Right cardiac atrium (tissue), 5 donors: ENCODE measurements around the gene HNRNPA1. TPM values are rescaled to one million over a fixed set of nuclear protein-coding genes. Genes with fewer than 3 reads are reported as not detected.

ENCODE experiments used
- ATAC-seq, 2 donors: fragments of 200-7000 bp; cut with Tn5 transposase; one replicate each; pipeline versions ENCODE4 v1.8.0 to v1.9.1; 2020; ENCODE audit warnings: moderate library complexity in 2 of 2, mild to moderate bottlenecking in 1 of 2
- DNase-seq, 3 donors: peaks; one replicate each; pipeline ENCODE4 v3.0.0-alpha.2; 2020
- H3K27ac ChIP-seq: one replicate; pipeline ENCODE4 v1.5.1; 2013; ENCODE audit warnings: mild to moderate bottlenecking, low read length, control low read depth, moderate library complexity
- H3K27me3 ChIP-seq: one replicate; pipeline ENCODE4 v1.6.1; 2013; ENCODE audit not compliant: control insufficient read depth, insufficient read depth
- H3K4me1 ChIP-seq: one replicate; pipeline ENCODE4 v1.6.1; 2013; ENCODE audit warnings: low read length; ENCODE audit not compliant: control insufficient read depth, insufficient read depth
- H3K4me3 ChIP-seq: one replicate; pipeline ENCODE4 v1.5.1; 2013; ENCODE audit warnings: low read length, control low read depth
- H3K9me3 ChIP-seq: one replicate; pipeline ENCODE4 v1.6.1; 2013; ENCODE audit warnings: low read length; ENCODE audit not compliant: control insufficient read depth
- WGBS: extraction: QIAGEN DNeasy Blood & Tissue Kit; methylation state at CpG from one replicate; pipeline ENCODE4 v1.1.7; 2013; 5-methylcytosine and 5-hydroxymethylcytosine counted together
- intact Hi-C, 4 donors: fragments of 100-400 bp; cut with DNase I; formaldehyde crosslinking; loops; one replicate each; pipeline versions ENCODE4 v1.11.0 to v1.14.0; 2022 to 2023
- polyA plus RNA-seq: library from polyadenylated mRNA; stranded (reverse); fragments of 200-250 nt; gene quantifications from one replicate; pipeline ENCODE4 v1.2.3, GENCODE V29; 2013
- total RNA-seq, 4 donors: library from RNA; stranded (reverse); fragmentation: NEBNext Ultra II Directional; extraction: Animal tissue kit (Norgen Biotek cat#: 25700); gene quantifications; one replicate each; pipeline ENCODE4 v1.2.1, GENCODE V29; 2021
- donor health status: healthy with polysubstance abuse.
- donor health status: DM: no; HTN: yes; CAD: no.
- donor health status: DM: no; HTN: no; CAD: no.
- donor health status: DM: no; HTN: yes; CAD: no; lungs with severe emphysema.
- donor health status: DM: yes; HTN: yes; CAD: no.

HNRNPA1 gene
- total and polyA plus RNA-seq, 5 donors: 405 to 572 (median 512) TPM

DNA sequence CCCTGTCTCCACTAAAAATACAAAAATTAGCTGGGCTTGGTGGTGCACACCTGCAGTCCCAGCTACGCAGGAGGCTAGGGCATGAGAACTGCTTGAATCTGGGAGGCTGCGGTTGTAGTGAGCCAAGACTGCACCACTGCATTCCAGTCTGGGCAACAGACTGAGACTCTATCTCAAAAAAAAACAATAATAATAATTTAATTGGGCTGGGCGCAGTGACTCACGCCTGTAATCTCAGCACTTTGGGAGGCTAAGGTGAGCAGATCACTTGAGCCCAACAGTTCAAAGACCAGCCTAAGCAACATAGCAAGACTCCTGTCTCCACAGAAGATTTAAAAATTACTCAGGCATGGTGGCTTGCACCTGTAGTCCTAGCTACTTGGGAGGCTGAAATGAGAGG lies 27.3 kb upstream of the HNRNPA1 start:
- Histone ChIP-seq H3K27ac (no peak overlapping the region), H3K9me3 (no peaks in the 10 kb centered on the region), H3K4me1 (no peaks in the 10 kb centered on the region), H3K27me3 (no peaks in the 10 kb centered on the region), H3K4me3 (no peak overlapping the region)
- ATAC-seq (no peak), DNase-seq (no peak)
- intact Hi-C loops: no loop called here
- 94% methylated on average over 4 of the region's 4 CpGs for WGBS

DNA sequence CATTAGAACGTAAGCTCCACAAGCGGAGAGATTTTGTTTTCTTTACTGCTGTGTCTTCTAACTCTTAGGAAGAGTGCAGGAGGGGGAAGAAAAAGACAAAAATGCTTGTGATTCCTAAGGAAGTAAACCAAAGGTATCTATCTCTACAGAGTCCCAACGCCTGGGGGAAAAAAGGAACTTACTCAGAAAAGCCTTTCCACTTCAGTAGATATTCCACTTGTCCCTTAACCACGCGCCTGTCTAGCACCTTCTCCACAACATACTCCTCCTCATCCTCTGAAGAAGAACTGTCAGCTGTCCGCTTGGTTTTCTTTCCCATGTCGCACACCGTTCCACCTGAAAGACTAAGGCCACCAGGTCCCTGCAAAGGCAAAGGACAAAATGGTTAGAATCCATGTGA lies 23.2 kb upstream of the HNRNPA1 start:
- intact Hi-C loops: no loop called here
- 89% methylated on average over 8 of the region's 8 CpGs for WGBS

DNA sequence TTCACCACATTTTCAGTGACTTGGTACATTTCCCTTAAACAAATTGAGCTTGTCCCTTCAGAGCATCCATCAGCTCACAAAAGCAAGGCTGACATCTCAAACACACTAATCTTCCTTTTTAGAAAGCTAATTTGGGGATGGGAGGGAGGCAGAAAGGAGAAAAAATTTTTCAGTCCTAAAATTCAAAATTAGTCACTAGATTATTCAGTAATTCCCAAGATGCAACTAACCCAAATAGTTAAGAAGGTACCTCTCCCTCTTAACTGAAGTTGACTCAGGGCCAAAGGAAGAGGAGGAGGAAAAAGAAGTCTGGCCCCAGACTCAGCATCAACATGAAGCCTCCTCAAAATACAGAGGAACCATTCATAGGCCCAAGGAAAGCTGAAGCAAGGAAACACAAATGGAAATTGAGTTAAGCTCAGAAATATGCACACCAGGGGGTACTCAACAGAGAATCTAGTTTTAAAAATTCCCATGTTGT lies 22.3 kb upstream of the HNRNPA1 start:
- intact Hi-C loops: no loop called here
- H3K4me1 ChIP-seq: no peaks in the 10 kb centered on the region
- H3K27me3 ChIP-seq: no peaks in the 10 kb centered on the region
- ATAC-seq (no peak), DNase-seq (no peak)
- H3K4me3 ChIP-seq: peak overlapping the region; percentile 33
- H3K9me3 ChIP-seq: no peaks in the 10 kb centered on the region
- H3K27ac ChIP-seq: no peak overlapping the region

More for the DNA sequence above, 23.2 kb upstream of the HNRNPA1 start:
- no peaks in the 10 kb centered on the region for H3K9me3 ChIP-seq
- ATAC-seq: no peak
- H3K4me1 ChIP-seq: no peaks in the 10 kb centered on the region
- H3K4me3 ChIP-seq: no peak overlapping the region
- no peak overlapping the region for H3K27ac ChIP-seq
- no peaks in the 10 kb centered on the region for H3K27me3 ChIP-seq
- DNase-seq: no peak

DNA sequence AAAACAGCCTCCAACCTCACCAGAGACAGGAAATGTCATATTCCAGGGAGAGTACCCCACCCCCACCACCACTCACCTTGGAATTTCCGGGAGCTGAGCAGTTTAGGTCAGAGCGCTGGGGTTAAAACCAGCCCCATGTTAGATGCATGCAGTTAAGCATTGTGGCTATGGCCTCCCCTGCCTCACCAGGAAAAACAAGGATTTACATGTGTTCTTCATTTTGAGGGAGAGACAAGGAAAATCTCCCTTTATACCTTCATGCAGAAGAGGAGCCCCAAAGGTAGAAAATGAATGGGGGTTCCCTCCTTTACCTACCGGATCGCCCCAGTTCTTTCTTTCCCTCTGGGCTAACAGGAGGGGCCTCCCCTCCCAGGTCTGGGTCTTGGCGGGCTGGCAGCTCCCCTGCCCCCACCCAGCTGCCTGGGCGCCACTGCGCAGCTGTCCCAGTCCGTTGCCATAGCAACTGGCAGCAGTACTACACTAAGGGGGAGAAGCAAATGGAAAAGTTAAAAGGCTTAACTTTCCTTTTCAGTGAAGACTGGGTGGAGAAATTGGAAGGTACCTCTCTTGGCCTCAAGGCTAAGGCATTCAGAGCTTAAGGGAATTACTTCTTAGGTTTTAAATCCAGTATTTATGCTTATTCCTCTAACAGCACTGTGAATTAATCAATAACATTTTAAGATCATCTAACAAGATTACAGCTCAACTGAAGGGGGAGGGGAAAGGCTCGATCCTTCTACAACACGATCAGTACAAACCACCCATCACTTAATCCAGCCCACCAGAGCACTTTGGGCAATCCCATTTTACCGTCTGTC lies 21.1 kb upstream of the HNRNPA1 start:
- peak; percentile 93 to 97 for ATAC-seq
- peak; percentile 84 to 88 (median 86) for DNase-seq
- 5% methylated on average over 11 of the region's 11 CpGs for whole genome bisulfite sequencing
- intact Hi-C loops: no loop called here
- Histone ChIP-seq H3K27ac (peak overlapping the region; percentile 49), H3K4me1 (no peaks in the 10 kb centered on the region), H3K9me3 (no peaks in the 10 kb centered on the region), H3K27me3 (no peaks in the 10 kb centered on the region), H3K4me3 (peak overlapping the region; percentile 33)

DNA sequence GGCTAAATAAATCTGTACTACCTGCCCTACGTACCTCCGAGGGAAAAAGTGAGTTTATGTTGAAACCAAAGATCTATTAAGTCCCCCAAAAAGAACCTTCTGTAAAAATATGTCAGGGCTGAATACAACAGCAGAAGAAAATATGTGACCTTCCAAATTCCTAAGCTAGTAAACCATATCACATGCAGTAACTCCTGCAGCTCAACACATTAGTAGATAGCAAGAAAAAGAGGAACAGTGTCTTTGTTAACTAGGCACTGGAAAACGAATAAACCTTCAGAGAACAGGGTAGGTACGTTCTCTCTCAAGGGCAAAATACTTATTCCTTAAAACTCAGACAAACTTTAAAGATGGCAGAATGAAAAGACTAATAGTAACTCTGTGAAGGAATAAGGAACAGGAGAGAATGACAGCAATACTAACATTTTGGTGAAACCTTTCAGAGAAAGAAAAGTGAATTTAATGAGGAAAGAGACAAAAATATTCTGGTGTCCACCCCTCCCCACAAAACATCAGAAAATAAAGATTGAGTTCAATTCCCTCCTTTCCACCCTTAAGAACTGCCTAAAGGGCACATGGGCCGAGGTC lies 18.6 kb upstream of the HNRNPA1 start:
- intact Hi-C loops: no loop called here
- DNase-seq (no peak), ATAC-seq (no peak)
- Histone ChIP-seq H3K27me3 (no peaks in the 10 kb centered on the region), H3K9me3 (no peaks in the 10 kb centered on the region), H3K4me1 (no peaks in the 10 kb centered on the region), H3K4me3 (no peak overlapping the region), H3K27ac (no peak overlapping the region)
- 49% methylated on average over 5 of the region's 5 CpGs for WGBS

DNA sequence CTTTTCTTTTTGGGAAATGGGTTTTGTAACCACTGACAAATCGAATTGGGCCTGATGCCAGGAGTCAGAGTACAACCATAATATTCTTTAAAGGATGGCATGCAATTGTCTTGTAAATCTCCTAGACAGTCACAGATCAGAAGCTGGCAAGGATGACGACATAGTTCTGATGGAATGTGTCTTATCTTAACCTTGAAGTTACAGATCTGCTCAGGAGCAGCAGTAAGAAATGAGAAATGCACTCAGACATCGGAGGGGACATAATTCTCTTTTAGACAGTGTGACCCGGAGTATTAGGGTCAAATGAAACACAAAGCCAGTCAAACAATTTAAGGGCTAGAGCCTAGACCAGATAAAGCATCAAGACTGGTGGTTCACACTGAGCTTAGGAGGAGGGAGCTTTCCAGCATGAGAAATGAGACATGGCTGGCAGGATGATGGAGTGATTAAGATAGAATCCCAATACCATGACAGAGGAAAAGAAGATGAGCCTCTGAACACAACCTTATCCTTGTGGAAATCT lies 18.1 kb upstream of the HNRNPA1 start:
- ATAC-seq (no peak), DNase-seq (no peak)
- no peaks in the 10 kb centered on the region for H3K27me3 ChIP-seq
- H3K4me3 ChIP-seq: no peak overlapping the region
- WGBS: 29% methylated on average over 4 of the region's 4 CpGs
- no peaks in the 10 kb centered on the region for H3K4me1 ChIP-seq
- no peak overlapping the region for H3K27ac ChIP-seq
- intact Hi-C loops: no loop called here
- H3K9me3 ChIP-seq: no peaks in the 10 kb centered on the region

DNA sequence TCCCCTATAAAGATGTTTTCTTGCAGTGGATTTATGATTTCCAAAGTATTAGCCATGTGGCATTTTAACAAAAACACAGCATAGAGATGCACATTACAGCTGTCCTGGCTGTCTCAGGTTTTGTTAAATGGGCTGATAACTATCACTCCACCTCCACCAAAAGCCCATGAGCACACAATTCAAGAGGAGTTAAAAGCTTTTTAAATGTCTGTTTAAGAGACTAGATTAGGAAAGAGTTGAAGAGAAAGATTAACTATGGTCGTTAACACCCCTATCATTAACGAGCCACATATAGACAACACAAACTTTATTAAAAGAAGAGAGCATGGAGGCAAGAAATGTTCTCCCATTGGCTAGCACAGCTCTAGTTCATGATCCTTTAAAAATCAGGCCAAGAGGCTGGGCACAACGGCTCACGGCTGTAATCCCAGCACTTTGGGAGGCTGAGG lies 15.1 kb upstream of the HNRNPA1 start:
- DNase-seq: no peak
- intact Hi-C loops: no loop called here
- no peak overlapping the region for H3K27ac ChIP-seq

DNA sequence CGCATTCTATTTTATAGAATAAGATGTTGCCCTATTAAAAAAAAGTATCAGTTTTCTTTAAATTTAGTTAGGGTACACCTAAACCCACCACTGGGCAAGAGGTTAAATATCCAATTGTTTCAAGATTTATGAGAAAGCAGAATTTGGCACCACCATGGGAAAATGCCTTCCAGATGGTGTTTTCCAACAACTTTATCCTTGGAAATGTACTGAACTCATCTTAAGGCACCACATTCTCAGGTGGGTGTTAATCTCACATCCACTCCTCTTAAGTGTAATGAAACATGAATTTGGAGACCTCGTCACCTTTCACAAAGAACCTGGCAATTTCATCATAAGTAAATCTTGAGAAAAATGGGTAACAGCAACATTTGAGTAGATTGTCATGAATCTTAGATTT lies 13.7 kb upstream of the HNRNPA1 start:
- Histone ChIP-seq H3K27ac (no peak overlapping the region), H3K4me1 (no peaks in the 10 kb centered on the region), H3K27me3 (no peaks in the 10 kb centered on the region), H3K4me3 (no peak overlapping the region), H3K9me3 (no peaks in the 10 kb centered on the region)
- ATAC-seq (no peak), DNase-seq (no peak)
- intact Hi-C loops: no loop called here
- WGBS: 97% methylated on average over 2 of the region's 2 CpGs

More for the DNA sequence above, 15.1 kb upstream of the HNRNPA1 start:
- ATAC-seq: no peak
- Histone ChIP-seq H3K4me3 (no peak overlapping the region), H3K27me3 (no peaks in the 10 kb centered on the region), H3K4me1 (no peaks in the 10 kb centered on the region), H3K9me3 (no peaks in the 10 kb centered on the region)
- 93% methylated on average over 4 of the region's 4 CpGs for WGBS

DNA sequence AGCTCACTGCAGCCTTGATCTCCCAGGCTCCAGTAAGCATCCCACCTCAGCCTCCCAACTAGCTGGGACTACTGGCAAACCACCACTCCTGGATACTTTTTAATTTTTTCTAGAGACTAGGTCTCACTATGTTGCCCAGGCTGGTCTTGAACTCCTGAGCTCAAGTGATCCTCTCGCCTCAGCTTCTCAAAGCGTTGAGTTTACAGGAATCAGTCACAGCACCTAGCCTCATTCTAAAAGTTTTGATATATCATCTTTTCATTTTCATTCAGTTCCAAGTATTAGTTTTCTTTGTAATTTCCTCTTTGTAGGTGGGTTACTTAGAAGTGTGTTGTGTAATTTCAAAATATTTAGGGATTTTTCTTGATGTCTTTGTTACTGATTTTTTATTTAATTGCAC lies 10.2 kb upstream of the HNRNPA1 start:
- ATAC-seq (no peak), DNase-seq (no peak)
- Histone ChIP-seq H3K4me3 (no peak overlapping the region), H3K4me1 (no peaks in the 10 kb centered on the region), H3K27me3 (no peaks in the 10 kb centered on the region), H3K9me3 (no peaks in the 10 kb centered on the region), H3K27ac (no peak overlapping the region)
- intact Hi-C loops: no loop called here
- 97% methylated on average over 2 of the region's 2 CpGs for WGBS

DNA sequence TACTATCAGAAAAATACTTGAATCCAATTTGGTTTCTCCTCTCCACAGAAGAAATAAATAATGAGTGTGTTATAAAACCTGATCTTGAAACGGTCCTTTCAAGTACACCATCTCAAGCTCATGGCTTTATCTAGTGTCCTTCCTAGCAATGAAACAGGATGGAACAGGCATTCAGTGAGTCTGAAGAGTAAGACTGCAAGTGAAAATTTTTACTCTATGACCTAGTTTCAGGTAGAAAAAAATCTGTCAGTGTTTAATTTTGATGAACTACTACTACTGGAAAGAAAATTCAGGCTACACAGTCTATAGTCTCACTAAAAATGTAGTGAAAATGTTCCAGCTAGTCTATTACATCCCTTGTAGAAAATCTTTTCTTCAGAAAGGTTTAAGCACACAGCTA lies 8.3 kb upstream of the HNRNPA1 start:
- Histone ChIP-seq H3K27ac (no peak overlapping the region), H3K4me1 (no peaks in the 10 kb centered on the region), H3K9me3 (no peaks in the 10 kb centered on the region), H3K27me3 (no peaks in the 10 kb centered on the region), H3K4me3 (no peak overlapping the region)
- no peak for ATAC-seq
- 60% methylated on average over 1 of the region's 1 CpG for WGBS
- intact Hi-C loops: no loop called here
- DNase-seq: no peak

DNA sequence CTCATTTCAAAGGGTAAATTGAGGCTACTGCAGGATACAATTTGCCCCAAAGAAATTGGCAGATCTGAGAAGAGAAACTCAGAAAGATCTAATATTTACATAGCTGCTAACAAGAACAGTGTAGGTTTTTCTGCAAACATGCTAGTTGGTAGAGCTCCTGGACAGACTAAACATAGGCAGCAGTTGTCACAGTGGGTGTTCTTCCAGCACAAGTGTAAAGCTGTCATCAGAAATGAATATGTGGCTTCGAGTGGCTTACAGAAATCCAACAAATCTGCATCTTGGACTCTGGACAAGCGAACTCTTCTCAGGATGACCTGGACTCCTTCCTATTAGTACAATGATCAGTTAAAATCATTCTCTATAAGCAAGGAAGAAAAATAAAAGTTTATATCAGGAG lies 6.5 kb upstream of the HNRNPA1 start:
- ATAC-seq: no peak
- Histone ChIP-seq H3K4me3 (no peak overlapping the region), H3K27me3 (no peaks in the 10 kb centered on the region), H3K27ac (no peak overlapping the region), H3K4me1 (peaks cover 2% of the 10 kb centered on the region), H3K9me3 (no peaks in the 10 kb centered on the region)
- intact Hi-C loops: no loop called here
- DNase-seq: no peak
- 76% methylated on average over 2 of the region's 2 CpGs for WGBS
